HG03045 (cell line): ENCODE data around the gene CSNK1D.
A peak's percentile ranks its signal among the peaks of the same experiment; 100 is the strongest.

Source experiments
- ATAC-seq: cut with Tn5 transposase; IDR thresholded peaks from one replicate; pipeline ENCODE4 v1.9.1; 2021; ENCODE audit warnings: mild to moderate bottlenecking, moderate library complexity; ENCODE audit not compliant: unreplicated experiment

Gene CSNK1D

DNA sequence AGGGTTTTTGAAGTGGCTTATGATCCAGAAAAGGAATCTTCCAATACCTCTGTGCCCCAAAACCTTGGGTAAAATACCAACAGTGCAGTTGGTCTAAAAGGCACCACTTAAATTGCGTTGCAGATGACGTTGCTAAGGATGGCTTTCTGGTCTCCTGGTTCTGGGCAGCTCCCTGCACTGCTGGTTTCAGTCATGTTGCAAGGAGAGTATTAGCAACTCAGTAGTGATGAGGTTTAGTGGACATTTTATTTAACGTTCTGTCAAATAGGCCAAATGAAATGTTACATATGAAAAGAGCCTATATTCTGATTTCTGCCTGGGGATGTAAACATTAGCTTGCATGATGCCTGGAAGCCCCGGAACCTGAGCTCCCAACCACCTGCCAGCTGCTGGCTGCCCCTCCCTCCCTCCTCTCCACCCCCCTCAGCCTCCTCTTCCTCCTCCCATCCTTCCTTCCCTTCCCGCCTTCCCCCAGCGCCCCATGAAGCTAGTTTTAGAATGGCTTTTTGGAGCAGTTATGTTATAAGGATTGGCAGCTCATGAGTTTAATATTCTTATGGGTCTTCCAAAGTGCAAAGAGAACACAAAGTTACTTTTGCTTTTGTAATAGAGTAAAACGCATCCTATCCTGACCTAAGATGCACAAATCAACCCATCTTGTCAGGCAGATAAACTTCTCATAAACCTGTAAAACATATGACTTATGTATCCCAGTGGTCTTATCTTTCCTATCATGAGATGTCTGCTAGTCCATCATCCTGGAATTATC is 23.2 kb upstream of the CSNK1D start:
- no peak for ATAC-seq

DNA sequence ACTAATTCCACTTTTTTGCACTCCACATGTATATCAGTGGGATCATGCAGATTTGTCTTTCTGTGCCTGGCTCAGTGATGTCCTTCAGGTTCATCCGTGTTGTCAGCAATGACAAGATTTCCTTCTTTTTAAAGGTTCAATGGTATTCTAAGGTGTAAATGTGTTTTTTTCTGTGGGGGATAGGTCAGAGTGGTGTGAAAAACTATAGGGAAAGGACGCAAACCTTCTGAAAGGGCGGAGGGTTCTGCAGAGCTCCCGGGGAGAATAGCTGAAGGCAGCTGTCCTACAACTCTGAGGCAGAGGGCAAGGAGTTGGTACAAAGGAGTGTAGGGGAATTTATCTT is 21.9 kb upstream of the CSNK1D start:
- ATAC-seq = no peak

DNA sequence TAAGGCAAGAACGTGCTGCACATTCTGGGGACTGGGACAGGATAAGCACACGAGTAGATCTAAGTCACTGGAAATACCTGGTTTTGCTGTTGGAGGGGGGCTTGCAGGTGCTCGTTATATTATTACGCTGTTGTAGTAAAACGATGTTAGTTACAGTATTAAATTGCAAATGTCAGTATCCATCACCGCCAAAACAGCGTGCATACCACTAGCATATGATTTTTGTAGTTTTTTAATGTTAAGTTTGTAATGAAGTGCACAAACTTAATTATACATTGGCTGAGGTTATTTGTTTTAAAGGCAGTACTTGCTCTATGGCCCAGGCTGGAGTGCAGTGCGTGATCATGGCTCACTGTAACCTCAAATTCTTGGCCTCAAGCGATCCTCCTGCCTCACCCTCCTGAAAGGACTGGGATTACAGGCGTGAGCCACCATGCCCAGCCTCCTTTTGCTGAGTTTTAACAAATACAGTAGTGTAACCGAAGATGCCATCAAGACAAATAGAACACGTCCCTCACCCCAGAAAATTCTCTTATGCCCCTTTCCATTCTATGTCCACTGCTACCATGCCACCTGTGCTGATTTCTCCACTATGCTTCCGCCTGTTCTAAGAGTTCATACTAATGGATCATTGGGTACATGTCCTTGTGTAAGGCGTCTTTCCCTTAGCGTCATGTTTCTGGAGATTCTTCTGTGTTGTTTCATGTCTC is 20.7 kb upstream of the CSNK1D start:
- no peak for ATAC-seq

DNA sequence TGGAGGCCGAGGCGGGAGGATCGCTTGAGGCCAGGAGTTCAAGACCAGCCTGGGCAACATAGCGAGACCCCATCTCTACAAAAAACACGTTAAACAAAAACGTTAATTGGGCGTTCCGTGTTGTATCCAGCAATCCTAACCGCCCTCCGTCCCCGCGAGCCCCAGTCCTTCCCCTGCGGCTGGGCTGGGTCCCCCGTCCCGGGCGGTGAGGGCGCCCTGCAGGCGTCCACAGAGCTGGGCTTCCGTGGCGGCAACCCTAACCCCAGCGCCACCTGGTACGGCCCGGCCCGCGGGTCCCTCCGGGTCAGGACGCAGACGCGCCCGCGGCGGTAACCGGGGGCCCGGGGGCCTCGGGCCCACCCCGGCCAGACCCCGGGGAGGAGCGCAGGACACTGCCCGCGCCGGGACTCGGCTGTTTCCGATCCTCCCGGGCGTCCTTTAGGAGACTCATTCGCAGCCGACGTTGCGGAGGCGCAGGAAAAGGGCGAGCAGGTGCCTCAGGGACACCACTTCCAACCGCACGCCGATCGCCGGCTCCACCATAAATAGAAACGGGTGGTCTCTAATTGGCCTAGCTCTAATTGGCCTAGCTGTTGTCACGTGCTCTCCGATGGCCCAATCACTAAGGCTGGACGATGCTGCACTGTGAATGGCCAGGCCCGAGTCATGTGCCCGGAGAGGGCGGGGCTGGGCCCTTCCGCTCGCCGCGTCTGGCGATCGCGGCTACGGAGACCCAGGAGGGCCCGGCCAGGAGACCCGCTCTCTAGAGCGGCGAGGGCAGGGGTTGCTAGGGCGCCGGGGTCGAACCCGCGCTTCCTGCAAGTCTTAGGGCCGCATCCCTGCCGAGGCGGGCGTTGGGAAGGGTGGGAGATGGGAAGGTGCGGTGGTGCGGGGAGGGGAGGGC is 19.0 kb upstream of the CSNK1D start:
- peak; percentile 86 for ATAC-seq

DNA sequence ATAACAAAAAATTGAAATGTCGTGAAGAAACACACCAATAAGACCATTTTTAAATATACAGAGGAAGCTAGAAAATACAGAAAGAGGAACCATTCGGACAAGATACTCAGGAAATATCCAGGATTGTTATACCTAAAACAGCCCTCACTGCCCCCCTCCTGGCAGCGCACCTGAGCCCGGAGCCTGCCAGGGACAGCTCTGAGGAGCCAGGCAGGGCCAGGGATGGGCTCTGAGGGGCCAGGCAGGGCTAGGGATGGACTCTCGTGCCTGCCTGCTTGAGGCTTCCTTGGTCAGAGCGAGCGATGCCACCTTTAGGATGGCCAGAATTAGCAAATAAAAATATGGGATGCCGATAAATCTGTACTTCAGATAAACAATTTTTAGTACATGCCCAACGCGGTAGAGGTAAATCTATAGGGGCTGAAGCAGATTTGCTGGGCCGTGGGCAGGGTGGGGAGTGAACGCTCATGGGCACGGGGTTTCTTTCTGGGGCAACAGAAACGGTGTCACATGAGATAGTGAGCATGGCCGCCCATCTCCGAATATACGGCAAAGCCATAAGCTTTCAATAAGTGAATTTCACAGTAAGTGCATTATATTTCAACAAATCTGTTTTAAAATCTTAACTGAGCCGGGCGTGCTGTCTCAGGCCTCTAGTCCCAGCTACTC is 18.2 kb upstream of the CSNK1D start:
- no peak for ATAC-seq

DNA sequence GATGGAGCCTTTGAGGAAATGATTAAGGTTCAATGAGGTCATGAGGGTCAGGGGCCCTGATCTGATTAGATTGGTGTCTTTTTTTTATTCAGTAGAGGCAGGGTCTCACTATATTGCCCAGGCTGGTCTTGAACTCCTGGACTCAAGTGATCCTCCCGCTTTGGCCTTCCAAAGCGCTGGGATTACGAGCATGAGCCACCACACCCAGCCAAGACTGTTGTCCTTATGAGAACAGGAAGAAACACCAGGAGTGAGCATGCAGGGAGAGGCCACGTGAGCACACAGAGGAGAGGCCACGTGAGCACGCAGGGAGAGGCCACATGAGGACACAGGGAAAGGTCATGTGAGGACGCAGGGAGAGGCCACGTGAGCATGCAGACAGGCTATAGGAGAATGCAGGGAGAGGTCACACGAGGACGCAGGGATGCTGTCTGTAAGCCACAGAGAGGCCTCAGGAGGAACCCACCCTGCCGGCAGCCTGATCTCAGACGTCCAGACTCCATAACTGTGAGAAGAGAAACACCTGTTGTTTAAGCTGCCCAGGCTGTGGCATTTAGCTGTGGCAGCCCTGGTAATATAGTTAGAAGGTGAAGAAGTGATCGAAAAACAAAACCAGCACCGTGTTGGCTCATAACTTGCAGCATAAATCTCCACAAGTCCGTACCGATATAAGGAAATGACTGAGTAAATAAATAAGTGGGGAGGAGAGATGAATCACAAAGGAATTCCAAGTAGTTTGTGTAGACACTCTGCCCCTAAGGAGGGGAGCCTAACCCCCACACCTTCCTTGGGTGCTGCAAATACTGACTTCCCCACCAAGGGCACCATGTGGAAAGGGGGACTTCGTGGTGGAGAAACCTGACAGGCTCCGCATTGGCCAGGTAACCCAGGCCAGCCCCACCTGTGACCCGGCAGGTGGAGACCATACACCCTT is 14.6 kb upstream of the CSNK1D start:
- no peak for ATAC-seq

DNA sequence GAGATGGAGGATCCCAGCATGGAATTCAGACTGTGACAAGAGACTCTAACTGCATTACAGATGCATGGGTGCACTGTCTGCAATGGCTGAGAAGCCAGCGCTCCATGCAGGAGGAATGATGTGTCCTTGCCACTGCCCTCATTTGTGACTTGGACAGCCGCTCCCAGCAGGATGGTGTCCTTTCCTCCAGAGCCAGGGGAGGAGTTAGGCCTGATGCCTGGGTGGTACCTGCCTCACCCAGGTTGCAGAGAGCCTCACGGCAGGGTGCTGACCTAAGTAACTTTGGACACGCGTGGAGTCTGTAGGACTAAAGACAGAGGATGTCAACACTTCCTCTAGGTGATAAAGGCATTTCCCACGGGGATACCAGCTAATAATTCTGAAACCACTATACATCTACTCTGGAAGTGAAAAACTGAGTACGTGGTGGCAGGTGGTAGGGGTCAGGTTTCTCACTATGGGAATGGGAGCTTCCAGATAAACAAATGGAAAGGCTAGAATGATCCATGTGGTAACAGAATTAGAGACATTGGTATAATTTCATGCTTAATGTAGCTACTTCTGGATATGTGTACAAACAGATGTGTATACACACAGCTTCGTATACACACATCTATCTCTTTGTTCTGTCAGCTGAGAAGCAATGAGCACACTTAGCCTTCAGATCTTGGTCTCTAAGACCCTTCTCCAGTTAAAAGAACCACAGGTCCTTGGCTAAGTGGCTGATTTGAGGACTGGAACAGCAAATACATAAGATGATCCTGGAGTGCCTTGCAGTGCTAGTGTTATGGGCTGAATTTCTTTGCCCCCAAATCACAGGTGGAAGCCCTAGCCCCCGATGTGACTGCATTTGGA is 13.7 kb upstream of the CSNK1D start:
- ATAC-seq = no peak

DNA sequence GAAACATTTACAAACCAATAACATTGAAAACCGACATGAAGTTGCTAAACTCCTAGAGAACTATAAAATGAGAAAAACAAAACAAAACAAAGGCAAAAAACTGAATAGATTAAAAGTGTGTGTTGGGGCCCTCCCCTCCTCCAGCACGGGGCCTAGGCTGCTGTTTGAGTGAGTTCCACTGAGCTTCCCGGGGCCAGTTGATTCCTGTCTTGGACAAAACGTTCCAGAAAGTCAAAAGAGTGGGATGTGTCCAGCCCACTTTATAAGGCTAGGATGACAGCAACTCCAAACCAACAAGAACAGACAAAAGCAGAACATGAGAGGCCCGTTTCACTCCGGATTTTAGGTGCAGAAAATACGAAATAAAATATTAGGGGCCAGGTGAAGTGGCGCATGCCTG is 11.6 kb upstream of the CSNK1D start:
- ATAC-seq = no peak

DNA sequence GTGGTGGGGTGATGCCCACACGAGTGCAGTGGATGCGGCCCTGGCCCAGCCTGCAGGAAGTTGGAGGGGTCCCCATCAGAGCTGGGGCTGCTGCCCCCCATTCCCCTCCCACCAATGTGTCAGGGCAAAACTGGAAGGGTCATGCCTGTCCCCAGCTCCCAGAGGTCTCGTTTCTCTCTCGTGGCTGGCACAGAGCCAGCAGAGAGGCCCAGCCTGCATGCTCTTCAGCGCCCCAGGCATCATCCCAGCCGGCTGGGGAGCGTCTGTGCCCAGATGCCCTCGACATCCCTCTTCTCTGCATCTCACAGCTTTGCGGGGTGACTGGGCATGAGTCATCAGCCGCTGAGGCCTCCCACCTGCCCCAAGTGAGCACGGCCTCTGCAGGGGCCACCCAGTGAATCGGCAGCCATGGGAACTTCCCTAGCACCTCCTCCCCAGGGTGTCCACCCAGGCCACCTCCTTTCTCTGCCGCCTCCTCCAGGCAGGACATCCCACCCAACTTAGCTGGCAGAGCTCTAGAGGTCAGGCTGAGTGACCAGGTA is 9.8 kb upstream of the CSNK1D start:
- no peak for ATAC-seq

DNA sequence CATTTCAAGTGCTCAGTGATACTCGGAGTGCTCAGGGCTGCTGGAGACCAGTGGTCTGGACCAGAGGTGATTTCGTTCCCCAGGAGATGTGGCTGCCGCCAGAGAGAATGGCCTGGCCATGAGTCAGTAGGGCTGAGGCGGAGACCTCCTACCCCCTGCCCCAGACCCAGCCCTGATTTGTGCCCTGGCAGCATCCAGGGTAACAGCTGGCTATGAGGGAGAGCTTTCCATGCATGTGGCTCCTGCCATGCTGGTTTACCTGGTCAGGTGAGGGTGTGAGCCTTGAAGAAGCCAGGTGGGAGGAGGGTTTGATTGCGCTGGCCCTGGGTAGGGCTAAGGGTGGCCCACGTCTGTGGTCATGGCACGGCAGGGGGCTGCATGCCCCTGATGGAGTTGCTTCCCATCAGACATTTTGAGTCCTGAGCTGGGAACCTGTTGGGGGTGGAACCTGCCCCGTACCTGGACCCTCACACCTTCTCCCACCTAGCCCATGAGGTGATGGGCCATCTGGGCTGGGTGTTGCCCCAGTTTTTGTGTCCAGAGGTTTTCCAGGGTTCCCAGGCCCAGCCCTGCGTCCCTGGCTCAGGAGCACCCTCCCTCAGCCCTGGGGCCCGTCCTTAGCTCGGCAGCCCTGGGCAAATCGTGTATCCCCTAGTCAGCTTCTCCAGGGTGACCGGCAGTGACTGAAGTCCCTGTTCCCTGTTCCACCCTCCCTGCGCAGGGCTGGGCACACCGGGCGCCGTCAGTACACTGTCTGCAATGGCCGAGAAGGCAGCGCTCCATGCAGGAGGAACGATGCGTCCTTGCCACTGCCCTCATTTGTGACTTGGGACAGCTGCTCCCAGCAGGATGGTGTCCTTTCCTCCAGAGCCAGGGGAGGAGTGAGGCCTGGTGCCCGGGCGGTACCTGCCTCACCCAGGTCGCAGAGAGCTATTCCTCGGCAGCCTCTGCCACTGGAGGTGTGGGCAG is 9.0 kb upstream of the CSNK1D start:
- ATAC-seq = no peak

DNA sequence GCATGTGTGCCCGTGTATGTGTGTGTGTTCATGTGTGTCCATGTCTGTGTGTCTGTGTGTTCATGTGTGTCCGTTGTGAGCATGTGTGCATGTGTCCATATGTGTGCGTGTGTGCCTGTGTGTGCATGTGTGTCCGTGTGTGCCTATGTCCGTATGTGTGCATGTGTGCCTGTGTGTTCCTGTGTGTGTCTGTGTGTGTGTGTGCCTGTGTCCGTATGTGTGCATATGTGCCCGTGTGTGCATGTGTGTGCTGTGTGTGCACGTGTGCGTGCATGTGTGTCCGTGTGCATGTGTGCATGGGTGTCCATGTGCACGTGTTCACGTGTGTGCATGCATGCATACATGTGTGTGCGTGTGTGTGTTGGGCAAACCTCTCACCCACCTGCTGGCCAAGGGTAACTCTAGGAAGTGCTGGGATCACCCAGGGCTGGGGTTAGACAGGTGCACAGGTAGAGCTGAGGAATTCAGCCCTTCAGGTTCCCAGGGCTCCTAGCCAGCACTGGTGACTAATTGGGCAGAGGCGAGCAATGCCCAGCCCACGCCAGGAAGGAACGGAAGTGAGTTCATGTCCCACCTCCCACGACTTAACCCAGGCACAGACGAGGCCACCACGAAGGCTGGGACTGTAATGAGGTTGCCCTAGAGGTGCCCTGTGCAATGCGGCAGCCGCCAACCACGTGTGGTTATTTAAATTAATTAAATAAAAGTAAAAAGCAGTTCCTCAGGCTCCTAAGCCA is 8.2 kb upstream of the CSNK1D start:
- no peak for ATAC-seq

DNA sequence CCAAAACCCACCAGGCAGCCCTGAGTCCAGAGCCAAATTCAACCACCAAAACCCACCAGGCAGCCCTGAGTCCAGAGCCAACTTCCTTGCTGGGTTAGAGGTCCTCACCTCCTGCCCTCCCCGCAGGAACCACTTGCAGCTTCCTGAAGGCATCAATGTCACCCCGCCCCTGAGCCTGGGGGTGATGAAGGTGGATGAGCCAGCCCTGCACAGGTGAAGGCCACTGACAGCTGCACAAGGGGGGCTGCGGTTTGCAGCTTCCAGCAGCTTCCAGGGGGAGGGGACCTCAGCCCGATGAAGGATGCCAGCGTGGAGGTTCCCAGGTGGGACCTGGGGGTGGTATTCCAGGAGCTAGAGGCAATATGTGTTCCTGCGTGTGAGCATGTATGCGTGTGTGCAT is 7.6 kb upstream of the CSNK1D start:
- no peak for ATAC-seq

DNA sequence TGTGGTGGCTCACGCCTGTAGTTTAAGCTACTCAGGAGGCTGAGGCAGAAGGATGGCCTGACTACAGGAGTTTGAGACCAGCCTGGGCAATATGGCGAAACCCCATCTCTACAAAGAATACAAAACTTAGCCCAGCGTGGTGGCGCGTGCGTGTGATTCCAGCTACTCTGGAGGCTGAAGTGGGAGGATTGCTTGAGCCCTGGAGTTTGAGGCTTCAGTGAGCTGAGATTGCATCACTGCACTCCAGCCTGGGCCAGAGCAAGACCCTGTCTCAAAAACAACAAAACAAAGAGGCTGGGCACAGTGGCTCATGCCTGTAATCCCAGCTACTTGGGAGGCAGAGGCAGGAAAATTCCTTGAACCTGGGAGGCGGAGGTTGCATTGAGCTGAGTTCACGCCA is 7.0 kb upstream of the CSNK1D start:
- no peak for ATAC-seq

DNA sequence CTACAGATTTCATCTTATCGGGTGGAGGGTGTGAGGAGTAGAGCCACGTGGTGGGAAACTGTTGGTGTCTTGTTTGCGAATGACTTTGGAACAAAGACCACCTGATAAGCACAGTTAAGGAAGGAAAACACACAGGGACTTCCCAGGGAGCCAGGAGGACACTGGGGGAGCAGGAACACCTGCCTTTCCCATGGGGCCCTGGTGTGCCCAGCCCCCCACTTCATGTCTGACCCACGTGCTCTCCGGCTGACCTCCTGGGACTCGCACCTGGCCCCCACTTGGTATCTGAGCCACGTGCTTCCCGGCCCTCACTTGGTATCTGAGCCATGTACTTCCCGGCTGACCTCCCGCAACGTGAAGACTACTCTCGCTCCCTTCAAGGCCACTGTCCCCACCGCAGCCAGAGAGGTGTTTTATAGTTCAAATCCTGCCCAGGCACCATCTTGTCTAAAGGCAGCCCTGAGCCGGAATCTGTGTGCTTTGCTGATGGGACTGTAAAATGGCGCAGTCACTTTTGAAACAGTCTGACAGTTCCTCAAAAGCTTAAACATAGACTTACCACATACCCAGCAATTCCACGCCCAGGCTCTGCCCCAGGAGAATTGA is 5.4 kb upstream of the CSNK1D start:
- no peak for ATAC-seq

DNA sequence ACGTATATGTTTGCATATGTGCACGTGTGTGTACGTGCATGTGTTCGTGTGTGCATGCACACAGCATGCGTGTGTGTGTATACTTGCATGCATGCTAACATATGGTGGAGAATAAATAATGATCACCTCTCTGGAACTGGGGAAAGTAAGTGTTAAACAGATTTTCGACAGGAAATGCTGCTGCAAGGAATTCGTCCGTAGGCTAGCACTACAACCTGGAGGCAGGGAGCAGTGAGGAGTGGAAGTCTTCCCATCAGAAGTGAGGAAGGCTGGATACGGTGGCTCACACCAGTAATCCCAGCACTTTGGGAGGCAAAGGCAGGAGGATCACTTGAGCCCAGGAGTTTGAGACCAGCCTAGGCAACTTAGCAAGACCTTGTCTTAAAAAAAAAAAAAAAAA is 4.8 kb upstream of the CSNK1D start:
- no peak for ATAC-seq

DNA sequence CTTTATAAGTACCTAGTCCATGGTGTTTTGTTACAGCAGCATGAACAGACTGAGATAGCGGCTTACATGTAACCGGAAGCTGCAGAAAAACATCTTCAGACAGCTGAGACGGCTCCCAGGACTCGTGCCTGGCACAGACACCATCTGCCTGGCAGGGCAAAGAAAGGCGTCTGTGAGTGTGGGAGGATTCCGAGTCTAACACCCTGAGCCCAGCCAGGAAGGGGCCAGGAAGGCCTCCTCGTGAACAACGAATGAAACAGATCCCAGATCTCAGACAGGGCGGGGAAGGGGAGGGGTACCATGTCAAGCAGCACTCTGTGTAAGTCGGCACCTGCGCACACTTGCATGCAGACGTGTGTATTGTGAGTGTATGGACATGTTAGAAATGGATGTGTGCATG is 4.4 kb upstream of the CSNK1D start:
- ATAC-seq = no peak

DNA sequence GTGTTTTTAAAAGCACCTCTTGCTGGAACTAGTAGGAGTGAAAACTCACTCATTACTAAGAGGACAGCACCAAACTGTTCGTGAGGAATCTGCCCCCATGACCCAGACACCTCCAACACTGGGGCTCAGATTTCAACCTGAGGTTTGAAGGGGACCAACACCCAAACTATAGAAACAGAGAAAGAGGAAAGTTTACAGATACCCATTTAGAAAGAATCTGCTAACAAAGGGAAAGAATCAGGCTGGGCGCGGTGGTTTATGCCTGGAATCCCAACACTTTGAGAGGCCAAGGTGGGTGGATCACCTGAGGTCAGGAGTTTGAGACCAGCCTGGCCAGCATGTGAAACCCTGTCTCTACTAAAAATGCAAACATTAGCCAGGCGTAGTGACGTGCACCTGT is 3.4 kb upstream of the CSNK1D start:
- ATAC-seq = no peak
